ENCODE data around the gene FAF1. TPM values are rescaled to one million over a fixed set of nuclear protein-coding genes. Genes with fewer than 3 reads are reported as not detected.

The FAF1 gene
- total RNA-seq, 4 donors from 2014 or later = 72.0 to 107 (median 92.0) TPM

DNA sequence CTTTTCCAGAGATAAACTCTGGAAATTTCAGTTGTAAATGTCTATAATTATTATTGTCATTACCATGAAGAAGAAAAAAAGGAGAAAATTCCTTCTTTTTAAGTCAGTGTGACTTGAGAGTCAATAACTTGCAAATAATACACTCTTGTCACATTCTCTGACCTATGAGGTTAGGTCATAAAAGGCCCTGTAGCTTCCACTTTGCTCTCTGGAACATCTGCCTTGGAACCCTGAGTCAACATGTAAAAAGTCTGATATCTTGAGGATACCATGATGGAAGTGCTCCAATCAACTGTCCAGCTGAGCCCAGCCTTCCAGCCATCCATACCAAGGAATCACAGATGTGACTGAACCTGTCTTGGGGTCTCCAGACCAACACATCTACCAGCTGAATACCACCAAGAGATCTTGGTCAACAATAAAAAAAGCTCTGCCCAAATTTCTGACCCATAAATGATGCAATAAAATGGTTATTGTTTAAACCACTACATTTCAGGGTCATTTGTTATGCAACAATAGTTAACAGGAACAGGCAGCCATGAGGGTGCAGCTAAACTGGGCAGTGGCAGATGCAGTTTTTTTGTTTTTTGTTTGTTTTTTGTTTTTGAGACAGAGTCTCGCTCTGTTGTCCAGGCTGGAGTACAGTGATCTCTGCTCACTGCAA, 547.1 kb downstream of the FAF1 start:
- intact Hi-C loops (cut with DNase I; ENCODE audit: low total_unique reads) = no loop called here
- peaks cover 46 to 82% (median 52%) of the 10 kb centered on the region in 3 donors for H3K27me3 ChIP-seq
- no peak for ATAC-seq

DNA sequence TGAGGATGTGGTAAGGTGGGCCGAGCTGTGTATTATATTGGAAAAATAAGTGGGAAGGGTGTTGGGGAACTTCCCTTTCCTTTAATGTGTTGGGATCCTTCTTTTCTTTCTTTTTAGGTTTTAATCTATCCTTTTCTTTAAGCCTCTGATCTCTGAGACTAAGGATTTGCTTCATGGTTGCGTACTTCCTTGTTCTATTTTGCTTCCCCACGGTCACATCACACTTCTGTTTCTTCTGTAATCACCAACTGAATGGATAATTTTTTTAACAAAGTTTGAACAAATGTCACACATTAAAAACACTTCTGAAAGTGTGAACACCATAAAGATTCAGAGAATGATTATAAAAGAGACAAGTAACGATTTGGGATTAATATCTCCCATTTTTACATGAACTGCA, 554.3 kb downstream of the FAF1 start:
- no peaks in the 10 kb centered on the region for H3K36me3 ChIP-seq
- no peak for DNase-seq
- no peak overlapping the region for H3K4me3 ChIP-seq
- H3K4me1 ChIP-seq = no peaks in the 10 kb centered on the region
- ATAC-seq = no peak
- in situ Hi-C loops (cut with MboI; ENCODE audit: low sequenced_read_pairs in 4 of 4) = no loop called here
- H3K27me3 ChIP-seq = peaks cover 0 to 23% (median 5%) of the 10 kb centered on the region in 3 donors
- H3K9me3 ChIP-seq = no peaks in the 10 kb centered on the region
- TF ChIP-seq, protein P1, sequence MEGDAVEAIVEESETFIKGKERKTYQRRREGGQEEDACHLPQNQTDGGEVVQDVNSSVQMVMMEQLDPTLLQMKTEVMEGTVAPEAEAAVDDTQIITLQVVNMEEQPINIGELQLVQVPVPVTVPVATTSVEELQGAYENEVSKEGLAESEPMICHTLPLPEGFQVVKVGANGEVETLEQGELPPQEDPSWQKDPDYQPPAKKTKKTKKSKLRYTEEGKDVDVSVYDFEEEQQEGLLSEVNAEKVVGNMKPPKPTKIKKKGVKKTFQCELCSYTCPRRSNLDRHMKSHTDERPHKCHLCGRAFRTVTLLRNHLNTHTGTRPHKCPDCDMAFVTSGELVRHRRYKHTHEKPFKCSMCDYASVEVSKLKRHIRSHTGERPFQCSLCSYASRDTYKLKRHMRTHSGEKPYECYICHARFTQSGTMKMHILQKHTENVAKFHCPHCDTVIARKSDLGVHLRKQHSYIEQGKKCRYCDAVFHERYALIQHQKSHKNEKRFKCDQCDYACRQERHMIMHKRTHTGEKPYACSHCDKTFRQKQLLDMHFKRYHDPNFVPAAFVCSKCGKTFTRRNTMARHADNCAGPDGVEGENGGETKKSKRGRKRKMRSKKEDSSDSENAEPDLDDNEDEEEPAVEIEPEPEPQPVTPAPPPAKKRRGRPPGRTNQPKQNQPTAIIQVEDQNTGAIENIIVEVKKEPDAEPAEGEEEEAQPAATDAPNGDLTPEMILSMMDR (IDR thresholded peaks at IDR 0.05 in 4 of 5, conservative IDR thresholded peaks at IDR 0.05 in 1 of 5) = no peak
- no peak for TF ChIP-seq POLR2A (IDR thresholded peaks at IDR 0.05)
- intact Hi-C loops (cut with DNase I; ENCODE audit: low total_unique reads) = no loop called here
- H3K27ac ChIP-seq = no peak overlapping the region

More for the DNA sequence above, 547.1 kb downstream of the FAF1 start:
- in situ Hi-C loops (cut with MboI; ENCODE audit: low sequenced_read_pairs in 4 of 4) = no loop called here
- Histone ChIP-seq H3K4me1 (peaks cover 5 to 6% of the 10 kb centered on the region in 2 donors), H3K27ac (no peak overlapping the region), H3K9me3 (no peaks in the 10 kb centered on the region), H3K4me3 (no peak overlapping the region), H3K36me3 (no peaks in the 10 kb centered on the region)
- no peak for DNase-seq
- TF ChIP-seq, protein P1 (IDR thresholded peaks at IDR 0.05 in 4 of 5, conservative IDR thresholded peaks at IDR 0.05 in 1 of 5) = no peak
- no peak for TF ChIP-seq POLR2A (IDR thresholded peaks at IDR 0.05)

DNA sequence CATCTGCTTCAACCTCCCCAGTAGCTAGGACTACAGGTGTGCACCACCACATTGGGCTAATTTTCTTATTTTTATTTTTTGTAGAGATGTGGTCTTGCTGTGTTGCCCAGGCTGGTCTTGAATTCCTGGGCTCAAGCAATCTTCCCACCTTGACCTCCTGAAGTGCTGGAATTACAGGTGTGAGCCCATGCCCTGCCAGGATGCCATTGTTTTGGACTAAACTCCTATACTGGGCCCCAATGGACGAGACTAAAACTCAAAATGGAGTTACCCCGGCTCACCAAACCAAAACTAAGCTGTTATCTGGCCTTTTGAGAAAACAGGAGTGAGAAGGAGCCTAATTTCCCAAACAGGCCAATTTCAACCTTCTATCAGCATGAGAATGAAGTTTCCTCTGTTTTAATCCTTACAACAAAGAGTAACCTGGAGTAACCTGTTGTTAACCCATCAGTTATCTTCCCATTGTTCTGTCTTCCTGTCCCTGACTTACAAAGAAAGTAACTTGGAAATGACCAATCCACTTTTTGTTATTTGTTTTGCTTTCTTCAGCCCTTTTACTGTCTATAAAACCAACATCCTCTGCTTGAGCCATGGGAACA, 566.4 kb downstream of the FAF1 start:
- no peak overlapping the region for H3K27ac ChIP-seq
- H3K36me3 ChIP-seq = no peaks in the 10 kb centered on the region
- no peaks in the 10 kb centered on the region for H3K27me3 ChIP-seq
- H3K4me3 ChIP-seq = no peak overlapping the region
- TF ChIP-seq, protein P1 (IDR thresholded peaks at IDR 0.05 in 4 of 5, conservative IDR thresholded peaks at IDR 0.05 in 1 of 5) = no peak
- no peaks in the 10 kb centered on the region for H3K9me3 ChIP-seq
- no peaks in the 10 kb centered on the region for H3K4me1 ChIP-seq
- in situ Hi-C loops (cut with MboI; ENCODE audit: low sequenced_read_pairs in 4 of 4) = no loop called here
- DNase-seq (no peak), ATAC-seq (no peak)
- intact Hi-C loops (cut with DNase I; ENCODE audit: low total_unique reads) = no loop called here

Other genes with a start within 250 kb of the FAF1 start
- 10 to 100 TPM in 1 of 4 donors, 1 to 10 TPM in 3; 3.9 to 16.3 (median 6.3) TPM for gene CDKN2C, start 10.0 kb upstream of the FAF1 start, total RNA-seq
- not detected for gene C1orf185, start 142.0 kb upstream of the FAF1 start, total RNA-seq